K562 (cell line): ENCODE measurements around the gene CCDC183.

Source experiments
- NFYB ChIP-seq: IDR thresholded peaks from 2 replicates; pipeline ENCODE4 v1.6.1; 2011; ENCODE audit warnings: mild to moderate bottlenecking, moderate library complexity; ENCODE audit not compliant: insufficient read length; ENCODE audit errors: extremely low read depth
- TAF9B ChIP-seq: fragments of 450-650 bp; IDR thresholded peaks from 2 replicates; pipeline ENCODE4 v1.6.1; 2018; ENCODE audit warnings: mild to moderate bottlenecking; ENCODE audit not compliant: partially characterized antibody

DNA sequence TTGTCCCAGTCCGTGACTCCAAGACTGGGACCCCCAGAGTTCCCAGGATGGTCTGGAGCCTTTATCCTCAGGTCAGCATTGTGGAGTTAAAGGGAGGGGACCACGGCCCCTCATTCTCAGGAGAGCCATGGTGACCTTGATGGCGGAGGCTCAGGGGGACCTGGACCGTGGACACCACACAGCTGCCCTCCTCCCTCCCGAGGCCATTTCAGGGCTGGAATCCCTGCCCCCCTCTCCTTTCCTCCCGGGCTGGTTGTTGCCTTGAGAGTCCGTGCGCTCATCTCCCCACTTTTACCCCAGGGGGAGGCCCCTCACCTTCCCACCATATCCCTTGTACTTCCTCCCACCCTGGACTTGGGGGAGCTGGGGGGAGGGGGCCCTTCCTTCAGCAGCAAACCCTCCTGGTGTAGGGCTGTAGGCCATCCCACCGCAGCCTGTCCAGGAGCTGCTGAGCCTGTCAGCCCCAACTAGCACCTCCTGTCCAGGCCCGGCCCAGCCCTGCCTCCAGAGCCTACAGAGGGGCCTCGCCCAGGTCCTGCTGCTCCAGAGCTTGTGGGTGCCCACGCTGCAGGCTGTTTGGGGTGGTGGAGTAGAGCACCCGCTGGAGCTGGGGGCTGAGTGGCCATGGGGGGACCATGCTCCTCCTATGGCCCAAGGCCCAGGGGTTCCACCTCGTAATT lies 31.8 kb downstream of the CCDC183 start:
- TF ChIP-seq NFYB, result no peak
- TF ChIP-seq TAF9B, result no peak
